ENCODE data around the gene DOCK11.

The DOCK11 gene

GRCh38 chrX:118593407-118593806 lies 97.8 kb downstream of the DOCK11 start:
- TF ChIP-seq TAF1 (IDR thresholded peaks at IDR 0.05; ENCODE audit: borderline replicate concordance, insufficient read depth, low read length) (no peak), POLR2AphosphoS5 (IDR thresholded peaks at IDR 0.05; ENCODE audit: low read depth, low read length) (no peak), FOXP2 (optimal IDR thresholded peaks at IDR 0.05; ENCODE audit: borderline replicate concordance, extremely low read depth, extremely low read length, insufficient read depth) (no peak), REST (IDR thresholded peaks at IDR 0.05; ENCODE audit: insufficient read depth in 1 of 2, low read depth in 2 of 2, low read length in 2 of 2) (no peak), SIN3A (IDR thresholded peaks at IDR 0.05; ENCODE audit: borderline replicate concordance, insufficient read depth, low read length) (no peak)

- TF ChIP-seq REST (IDR thresholded peaks at IDR 0.05; ENCODE audit: insufficient read depth in 1 of 2, low read depth in 2 of 2, low read length in 2 of 2) (no peak), SIN3A (IDR thresholded peaks at IDR 0.05; ENCODE audit: borderline replicate concordance, insufficient read depth, low read length) (no peak), POLR2AphosphoS5 (IDR thresholded peaks at IDR 0.05; ENCODE audit: low read depth, low read length) (no peak), TAF1 (IDR thresholded peaks at IDR 0.05; ENCODE audit: borderline replicate concordance, insufficient read depth, low read length) (no peak), FOXP2 (optimal IDR thresholded peaks at IDR 0.05; ENCODE audit: borderline replicate concordance, extremely low read depth, extremely low read length, insufficient read depth) (no peak)
Observed at GRCh38 chrX:118594697-118595420, 99.2 kb downstream of the DOCK11 start.

GRCh38 chrX:118595501-118596042 lies 100.0 kb downstream of the DOCK11 start:
- no peak for TF ChIP-seq FOXP2 (optimal IDR thresholded peaks at IDR 0.05; ENCODE audit: borderline replicate concordance, extremely low read depth, extremely low read length, insufficient read depth)
- TF ChIP-seq TAF1 (IDR thresholded peaks at IDR 0.05; ENCODE audit: borderline replicate concordance, insufficient read depth, low read length) = no peak
- no peak for TF ChIP-seq REST (IDR thresholded peaks at IDR 0.05; ENCODE audit: insufficient read depth in 1 of 2, low read depth in 2 of 2, low read length in 2 of 2)
- TF ChIP-seq POLR2AphosphoS5 (IDR thresholded peaks at IDR 0.05; ENCODE audit: low read depth, low read length) = no peak
- no peak for TF ChIP-seq SIN3A (IDR thresholded peaks at IDR 0.05; ENCODE audit: borderline replicate concordance, insufficient read depth, low read length)

- TF ChIP-seq POLR2AphosphoS5 (IDR thresholded peaks at IDR 0.05; ENCODE audit: low read depth, low read length) = no peak
Observed at GRCh38 chrX:118596390-118596789, 100.8 kb downstream of the DOCK11 start.

GRCh38 chrX:118603981-118604380 lies 108.4 kb downstream of the DOCK11 start:
- TF ChIP-seq REST (IDR thresholded peaks at IDR 0.05; ENCODE audit: insufficient read depth in 1 of 2, low read depth in 2 of 2, low read length in 2 of 2) (no peak), FOXP2 (optimal IDR thresholded peaks at IDR 0.05; ENCODE audit: borderline replicate concordance, extremely low read depth, extremely low read length, insufficient read depth) (no peak), SIN3A (IDR thresholded peaks at IDR 0.05; ENCODE audit: borderline replicate concordance, insufficient read depth, low read length) (no peak), POLR2AphosphoS5 (IDR thresholded peaks at IDR 0.05; ENCODE audit: low read depth, low read length) (no peak), TAF1 (IDR thresholded peaks at IDR 0.05; ENCODE audit: borderline replicate concordance, insufficient read depth, low read length) (no peak)

Data from PFSK-1 (cell line).